Activated naive CD8-positive, alpha-beta T cell (primary cell): Measurements from ENCODE around the gene RASGRP2.

Experiments used
- H3K27ac Mint-ChIP-seq: one replicate; pipeline ENCODE4 v1.8.0; 2021; ENCODE audit warnings: mixed read lengths
- H3K27me3 Mint-ChIP-seq: one replicate; pipeline ENCODE4 v1.8.0; 2021; ENCODE audit warnings: mixed read lengths
- H3K36me3 Mint-ChIP-seq: one replicate; pipeline ENCODE4 v1.8.0; 2021; ENCODE audit warnings: mixed read lengths
- H3K4me1 Mint-ChIP-seq: one replicate; pipeline ENCODE4 v1.8.0; 2021; ENCODE audit warnings: low read depth, mixed read lengths
- H3K4me3 Mint-ChIP-seq: one replicate; pipeline ENCODE4 v1.8.0; 2021; ENCODE audit warnings: mild to moderate bottlenecking, mixed read lengths
- H3K9me3 Mint-ChIP-seq: one replicate; pipeline ENCODE4 v1.8.0; 2021; ENCODE audit warnings: low read depth, mixed read lengths

The RASGRP2 gene

GRCh38 chr11:64754124-64754918, 10.4 kb upstream of the RASGRP2 start:
- H3K27me3 Mint-ChIP-seq = no peaks in the 10 kb centered on the region
- peaks cover 38% of the 10 kb centered on the region for H3K4me1 Mint-ChIP-seq
- no peak overlapping the region for H3K27ac Mint-ChIP-seq
- H3K36me3 Mint-ChIP-seq = peaks cover 2% of the 10 kb centered on the region
- H3K9me3 Mint-ChIP-seq = no peaks in the 10 kb centered on the region
- no peak overlapping the region for H3K4me3 Mint-ChIP-seq

- no peak overlapping the region for H3K27ac Mint-ChIP-seq
- peaks cover 32% of the 10 kb centered on the region for H3K4me1 Mint-ChIP-seq
- H3K4me3 Mint-ChIP-seq = no peak overlapping the region
- no peaks in the 10 kb centered on the region for H3K9me3 Mint-ChIP-seq
- H3K27me3 Mint-ChIP-seq = no peaks in the 10 kb centered on the region
- peaks cover 2% of the 10 kb centered on the region for H3K36me3 Mint-ChIP-seq
Observed at GRCh38 chr11:64753380-64754123, 9.6 kb upstream of the RASGRP2 start.

- Mint-ChIP-seq H3K9me3 (no peaks in the 10 kb centered on the region), H3K4me3 (no peak overlapping the region), H3K36me3 (peaks cover 2% of the 10 kb centered on the region), H3K27me3 (no peaks in the 10 kb centered on the region), H3K4me1 (peaks cover 32% of the 10 kb centered on the region), H3K27ac (no peak overlapping the region)
Observed at GRCh38 chr11:64753019-64753379, 9.1 kb upstream of the RASGRP2 start.

GRCh38 chr11:64752175-64752970, 8.4 kb upstream of the RASGRP2 start:
- no peak overlapping the region for H3K27ac Mint-ChIP-seq
- H3K36me3 Mint-ChIP-seq = peaks cover 2% of the 10 kb centered on the region
- peaks cover 30% of the 10 kb centered on the region for H3K4me1 Mint-ChIP-seq
- no peaks in the 10 kb centered on the region for H3K27me3 Mint-ChIP-seq
- H3K4me3 Mint-ChIP-seq = no peak overlapping the region
- H3K9me3 Mint-ChIP-seq = no peaks in the 10 kb centered on the region

GRCh38 chr11:64751580-64751979, 7.6 kb upstream of the RASGRP2 start:
- Mint-ChIP-seq H3K27me3 (no peaks in the 10 kb centered on the region), H3K36me3 (peaks cover 2% of the 10 kb centered on the region), H3K4me1 (peaks cover 30% of the 10 kb centered on the region), H3K4me3 (no peak overlapping the region), H3K27ac (no peak overlapping the region), H3K9me3 (no peaks in the 10 kb centered on the region)

GRCh38 chr11:64751136-64751535, 7.2 kb upstream of the RASGRP2 start:
- H3K4me3 Mint-ChIP-seq = no peak overlapping the region
- H3K4me1 Mint-ChIP-seq = peaks cover 32% of the 10 kb centered on the region
- peaks cover 2% of the 10 kb centered on the region for H3K36me3 Mint-ChIP-seq
- H3K27me3 Mint-ChIP-seq = no peaks in the 10 kb centered on the region
- H3K27ac Mint-ChIP-seq = no peak overlapping the region
- H3K9me3 Mint-ChIP-seq = no peaks in the 10 kb centered on the region

GRCh38 chr11:64750361-64751054, 6.6 kb upstream of the RASGRP2 start:
- Mint-ChIP-seq H3K27ac (peak overlapping the region; percentile 46), H3K4me3 (no peak overlapping the region), H3K9me3 (no peaks in the 10 kb centered on the region), H3K36me3 (peaks cover 2% of the 10 kb centered on the region), H3K27me3 (no peaks in the 10 kb centered on the region), H3K4me1 (peaks cover 32% of the 10 kb centered on the region)

- Mint-ChIP-seq H3K4me3 (no peak overlapping the region), H3K27ac (peak overlapping the region; percentile 58), H3K36me3 (peaks cover 2% of the 10 kb centered on the region), H3K27me3 (no peaks in the 10 kb centered on the region), H3K9me3 (no peaks in the 10 kb centered on the region), H3K4me1 (peaks cover 38% of the 10 kb centered on the region)
Observed at GRCh38 chr11:64747961-64748665, 4.2 kb upstream of the RASGRP2 start.

- peaks cover 34% of the 10 kb centered on the region for H3K4me1 Mint-ChIP-seq
- H3K4me3 Mint-ChIP-seq = peak overlapping the region; percentile 47
- no peaks in the 10 kb centered on the region for H3K9me3 Mint-ChIP-seq
- H3K36me3 Mint-ChIP-seq = no peaks in the 10 kb centered on the region
- H3K27ac Mint-ChIP-seq = no peak overlapping the region
- H3K27me3 Mint-ChIP-seq = no peaks in the 10 kb centered on the region
Observed at GRCh38 chr11:64746486-64746885, 2.5 kb upstream of the RASGRP2 start.

GRCh38 chr11:64745521-64746328, 1.8 kb upstream of the RASGRP2 start:
- no peaks in the 10 kb centered on the region for H3K36me3 Mint-ChIP-seq
- H3K4me1 Mint-ChIP-seq = peaks cover 37% of the 10 kb centered on the region
- H3K4me3 Mint-ChIP-seq = peak overlapping the region; percentile 86
- H3K27me3 Mint-ChIP-seq = no peaks in the 10 kb centered on the region
- no peaks in the 10 kb centered on the region for H3K9me3 Mint-ChIP-seq
- H3K27ac Mint-ChIP-seq = peak overlapping the region; percentile 82

- no peaks in the 10 kb centered on the region for H3K9me3 Mint-ChIP-seq
- no peaks in the 10 kb centered on the region for H3K36me3 Mint-ChIP-seq
- H3K4me1 Mint-ChIP-seq = peaks cover 36% of the 10 kb centered on the region
- no peaks in the 10 kb centered on the region for H3K27me3 Mint-ChIP-seq
- H3K27ac Mint-ChIP-seq = peak overlapping the region; percentile 82
- H3K4me3 Mint-ChIP-seq = peak overlapping the region; percentile 86
Observed at GRCh38 chr11:64745189-64745520, 1.2 kb upstream of the RASGRP2 start.

GRCh38 chr11:64744544-64745188, 724 bp upstream of the RASGRP2 start:
- no peaks in the 10 kb centered on the region for H3K36me3 Mint-ChIP-seq
- no peak overlapping the region for H3K27ac Mint-ChIP-seq
- peaks cover 37% of the 10 kb centered on the region for H3K4me1 Mint-ChIP-seq
- H3K4me3 Mint-ChIP-seq = peak overlapping the region; percentile 84
- H3K27me3 Mint-ChIP-seq = no peaks in the 10 kb centered on the region
- H3K9me3 Mint-ChIP-seq = no peaks in the 10 kb centered on the region

- Mint-ChIP-seq H3K27me3 (no peaks in the 10 kb centered on the region), H3K36me3 (no peaks in the 10 kb centered on the region), H3K9me3 (no peaks in the 10 kb centered on the region), H3K4me3 (no peak overlapping the region), H3K27ac (no peak overlapping the region), H3K4me1 (peaks cover 42% of the 10 kb centered on the region)
Observed at GRCh38 chr11:64742889-64743590, 902 bp downstream of the RASGRP2 start.
